Smooth muscle cell (in vitro differentiated cells): ENCODE measurements around the gene OR13A1. TPM values are rescaled to one million over a fixed set of nuclear protein-coding genes. Genes with fewer than 3 reads are reported as not detected.

Experiments used
- DNase-seq: peaks from one replicate; lab custom pipeline; 2025; ENCODE audit not compliant: unreplicated experiment; lab: John Stamatoyannopoulos, UW
- H2AFZ ChIP-seq: fragments of 200-600 bp; sonication (generic); 2 replicates; pipeline ENCODE4 v1.6.0; 2016; ENCODE audit warnings: antibody characterized with exemption, low read depth, mild to moderate bottlenecking
- H3F3A ChIP-seq: fragments of 200-600 bp; sonication (generic); 2 replicates; pipeline ENCODE4 v1.6.0; 2017; ENCODE audit warnings: antibody characterized with exemption, low read depth
- H3K27ac ChIP-seq: fragments of 200-600 bp; sonication (generic); 2 replicates; pipeline ENCODE4 v1.5.1; 2016; ENCODE audit warnings: low read depth, mild to moderate bottlenecking
- H3K27me3 ChIP-seq: fragments of 200-600 bp; sonication (generic); 2 replicates; pipeline ENCODE4 v1.6.1; 2016; ENCODE audit warnings: low read depth, mild to moderate bottlenecking
- H3K36me3 ChIP-seq: fragments of 200-600 bp; sonication (generic); 2 replicates; pipeline ENCODE4 v1.5.1; 2016; ENCODE audit warnings: low read depth
- H3K4me1 ChIP-seq: fragments of 200-600 bp; sonication (generic); 2 replicates; pipeline ENCODE4 v1.5.1; 2016; ENCODE audit warnings: low read depth
- H3K4me2 ChIP-seq: fragments of 200-600 bp; sonication (generic); 2 replicates; pipeline ENCODE4 v1.6.0; 2016; ENCODE audit warnings: mild to moderate bottlenecking
- H3K4me3 ChIP-seq: fragments of 200-600 bp; sonication (generic); 2 replicates; pipeline ENCODE4 v1.5.1; 2016; ENCODE audit warnings: mild to moderate bottlenecking
- H3K79me2 ChIP-seq: fragments of 200-600 bp; sonication (generic); 2 replicates; pipeline ENCODE4 v1.6.0; 2016; ENCODE audit warnings: low read depth, mild to moderate bottlenecking
- H3K9ac ChIP-seq: fragments of 200-600 bp; sonication (generic); 2 replicates; pipeline ENCODE4 v1.6.0; 2016; ENCODE audit warnings: low read depth
- H3K9me3 ChIP-seq: fragments of 200-600 bp; sonication (generic); replicated peaks from 2 replicates; pipeline ENCODE4 v1.5.1; 2016; ENCODE audit warnings: low read depth
- H4K20me1 ChIP-seq: fragments of 200-600 bp; sonication (generic); 2 replicates; pipeline ENCODE4 v1.6.0; 2016; ENCODE audit warnings: low read depth
- WGBS: methylation state at CpG from one replicate; pipeline ENCODE4 v1.1.7; 2016; ENCODE audit warnings: low lambda C conversion rate; 5-methylcytosine and 5-hydroxymethylcytosine counted together
- polyA plus RNA-seq: library from polyadenylated mRNA; unstranded; fragments of >200 nt; fragmentation: Nextera tagmentation; extraction: Ambion mirVana; gene quantifications from 2 replicates; pipeline ENCODE4 v1.2.1, GENCODE V29; 2016
- total RNA-seq: library from RNA; depleted of rRNA; stranded (reverse); fragments of >200 nt; gene quantifications from 2 replicates; pipeline ENCODE4 v1.2.3, GENCODE V29; 2014
- TF ChIP-seq, protein P1 (sequence below): fragments of 200-600 bp; sonication (generic); IDR thresholded peaks from 2 replicates; pipeline ENCODE4 v1.5.1; 2017; ENCODE audit warnings: borderline replicate concordance, mild to moderate bottlenecking, antibody characterized with exemption; ENCODE audit not compliant: insufficient read depth, poor library complexity, severe bottlenecking

The OR13A1 gene
- total and polyA plus RNA-seq, 2 experiments from 2014 or later = not detected

DNA sequence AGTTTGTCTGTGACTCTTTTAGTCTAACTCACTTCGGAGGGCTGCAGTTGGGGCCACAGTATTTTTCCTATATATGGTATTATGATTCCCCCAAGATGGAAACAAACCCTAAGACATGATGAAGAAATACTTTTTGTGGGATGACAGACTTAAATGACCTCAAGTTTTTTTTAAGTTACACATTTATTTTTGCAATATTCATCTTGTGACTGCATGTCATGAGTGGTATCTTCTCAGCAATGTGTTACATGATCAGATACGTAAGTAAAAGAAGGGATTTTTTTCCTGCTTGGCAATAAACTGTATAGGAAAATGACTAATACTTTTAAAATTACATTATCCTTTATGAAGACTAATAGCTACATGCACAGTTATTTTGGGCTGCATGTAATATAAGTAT is 57.8 kb downstream of the OR13A1 start:
- Histone ChIP-seq H4K20me1 (no peaks in the 10 kb centered on the region), H3K9me3 (no peaks in the 10 kb centered on the region), H3K4me3 (no peak overlapping the region), H3K9ac (no peak overlapping the region), H3F3A (no peaks in the 10 kb centered on the region), H3K79me2 (no peaks in the 10 kb centered on the region), H3K27ac (no peak overlapping the region), H3K27me3 (no peaks in the 10 kb centered on the region), H3K36me3 (no peaks in the 10 kb centered on the region), H2AFZ (no peak overlapping the region), H3K4me1 (no peaks in the 10 kb centered on the region), H3K4me2 (no peak overlapping the region)
- 98% methylated on average over 2 of the region's 2 CpGs for whole genome bisulfite sequencing
- no peak for DNase-seq
- TF ChIP-seq, protein P1, sequence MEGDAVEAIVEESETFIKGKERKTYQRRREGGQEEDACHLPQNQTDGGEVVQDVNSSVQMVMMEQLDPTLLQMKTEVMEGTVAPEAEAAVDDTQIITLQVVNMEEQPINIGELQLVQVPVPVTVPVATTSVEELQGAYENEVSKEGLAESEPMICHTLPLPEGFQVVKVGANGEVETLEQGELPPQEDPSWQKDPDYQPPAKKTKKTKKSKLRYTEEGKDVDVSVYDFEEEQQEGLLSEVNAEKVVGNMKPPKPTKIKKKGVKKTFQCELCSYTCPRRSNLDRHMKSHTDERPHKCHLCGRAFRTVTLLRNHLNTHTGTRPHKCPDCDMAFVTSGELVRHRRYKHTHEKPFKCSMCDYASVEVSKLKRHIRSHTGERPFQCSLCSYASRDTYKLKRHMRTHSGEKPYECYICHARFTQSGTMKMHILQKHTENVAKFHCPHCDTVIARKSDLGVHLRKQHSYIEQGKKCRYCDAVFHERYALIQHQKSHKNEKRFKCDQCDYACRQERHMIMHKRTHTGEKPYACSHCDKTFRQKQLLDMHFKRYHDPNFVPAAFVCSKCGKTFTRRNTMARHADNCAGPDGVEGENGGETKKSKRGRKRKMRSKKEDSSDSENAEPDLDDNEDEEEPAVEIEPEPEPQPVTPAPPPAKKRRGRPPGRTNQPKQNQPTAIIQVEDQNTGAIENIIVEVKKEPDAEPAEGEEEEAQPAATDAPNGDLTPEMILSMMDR = no peak

DNA sequence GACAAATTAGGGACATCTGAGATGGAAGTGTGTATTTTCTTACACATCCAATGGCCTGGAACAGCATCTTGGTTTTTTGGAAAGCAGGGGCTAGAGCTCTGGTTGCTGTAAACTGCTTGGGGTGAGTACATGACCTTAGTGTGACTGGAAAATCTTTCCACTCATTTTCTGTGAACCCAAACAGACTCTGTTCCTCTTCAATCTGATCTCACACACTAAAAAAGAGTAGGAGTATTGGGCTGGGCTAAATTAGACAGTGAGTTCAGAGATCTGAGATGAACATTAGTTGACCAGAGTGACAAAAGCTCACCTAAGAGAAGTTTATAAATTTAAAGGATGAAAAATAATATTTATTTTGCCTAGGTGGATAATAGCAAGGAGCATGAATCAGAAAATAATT is 59.2 kb downstream of the OR13A1 start:
- Histone ChIP-seq H3K4me3 (no peak overlapping the region), H3K27me3 (no peaks in the 10 kb centered on the region), H3K9ac (no peak overlapping the region), H3F3A (no peaks in the 10 kb centered on the region), H3K4me2 (no peak overlapping the region), H3K79me2 (no peaks in the 10 kb centered on the region), H3K36me3 (no peaks in the 10 kb centered on the region), H3K4me1 (no peaks in the 10 kb centered on the region), H4K20me1 (no peaks in the 10 kb centered on the region), H3K27ac (no peak overlapping the region), H2AFZ (no peak overlapping the region), H3K9me3 (no peaks in the 10 kb centered on the region)
- TF ChIP-seq, protein P1 = no peak
- DNase-seq = no peak

GRCh38 chr10:45255706-45256105 is 59.7 kb downstream of the OR13A1 start:
- Histone ChIP-seq H3K79me2 (no peaks in the 10 kb centered on the region), H3K27me3 (no peaks in the 10 kb centered on the region), H3K36me3 (no peaks in the 10 kb centered on the region), H3K27ac (no peak overlapping the region), H3F3A (no peaks in the 10 kb centered on the region), H3K4me3 (no peak overlapping the region), H4K20me1 (no peaks in the 10 kb centered on the region), H3K9me3 (no peaks in the 10 kb centered on the region), H2AFZ (no peak overlapping the region), H3K4me2 (no peak overlapping the region), H3K9ac (no peak overlapping the region), H3K4me1 (no peaks in the 10 kb centered on the region)
- 97% methylated on average over 1 of the region's 1 CpG for WGBS
- DNase-seq = no peak
- TF ChIP-seq, protein P1 = no peak

DNA sequence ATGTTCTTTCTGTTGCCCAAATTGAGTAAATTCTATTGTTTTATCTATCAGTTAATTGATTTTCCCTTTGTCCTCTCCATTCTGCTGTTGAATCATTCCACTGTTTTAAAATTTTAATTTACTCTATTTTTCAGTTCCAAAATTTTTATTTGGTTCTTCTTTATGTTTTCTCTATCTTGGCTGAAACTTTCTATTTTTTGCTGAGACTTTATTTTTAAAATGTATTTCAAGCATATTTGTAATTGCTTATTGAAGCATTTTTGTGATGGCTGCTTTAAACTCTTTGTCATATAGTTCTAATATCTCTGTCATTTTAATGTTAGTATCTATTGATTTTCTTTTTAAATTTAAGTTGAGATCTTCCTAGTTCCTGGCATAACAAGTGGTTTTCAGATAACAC is 60.5 kb downstream of the OR13A1 start:
- no peak for DNase-seq
- Histone ChIP-seq H3K27ac (no peak overlapping the region), H2AFZ (no peak overlapping the region), H3K4me2 (no peak overlapping the region), H4K20me1 (no peaks in the 10 kb centered on the region), H3K27me3 (no peaks in the 10 kb centered on the region), H3K36me3 (no peaks in the 10 kb centered on the region), H3K9me3 (no peaks in the 10 kb centered on the region), H3K9ac (no peak overlapping the region), H3K79me2 (no peaks in the 10 kb centered on the region), H3F3A (no peaks in the 10 kb centered on the region), H3K4me3 (no peak overlapping the region), H3K4me1 (no peaks in the 10 kb centered on the region)
- TF ChIP-seq, protein P1 = no peak
